Right lobe of liver (tissue), 6 donors: ENCODE data around the gene TWIST2. TPM values are rescaled to one million over a fixed set of nuclear protein-coding genes. Genes with fewer than 3 reads are reported as not detected.

Experiments used
- ATAC-seq, 4 donors: fragments of 200-7000 bp; cut with Tn5 transposase; one replicate each; pipeline ENCODE4 v1.9.1; 2020; ENCODE audit warnings: mild to moderate bottlenecking in 4 of 4, moderate library complexity in 4 of 4
- DNase-seq, 3 donors: peaks; one replicate each; pipeline ENCODE4 v3.0.0-alpha.2; 2020
- H3K27ac ChIP-seq, 3 donors: fragments of 200-600 bp; one replicate each; pipeline ENCODE4 v1.8.0; 2022
- H3K27me3 ChIP-seq, 2 donors: fragments of 200-600 bp; one replicate each; pipeline ENCODE4 v1.8.0; 2022
- H3K36me3 ChIP-seq, 4 donors: fragments of 200-600 bp; sonication (generic) in 1 of 4; one replicate each; pipeline versions ENCODE4 v1.5.1 to v1.8.0; 2017 to 2022; ENCODE audit warnings: control low read depth in 1 of 4
- H3K4me1 ChIP-seq, 4 donors: fragments of 200-600 bp; sonication (generic) in 1 of 4; one replicate each; pipeline versions ENCODE4 v1.5.1 to v1.8.0; 2017 to 2022; ENCODE audit warnings: control low read depth in 1 of 4
- H3K4me3 ChIP-seq, 3 donors: fragments of 200-600 bp; one replicate each; pipeline ENCODE4 v1.8.0; 2022
- H3K9me3 ChIP-seq, 4 donors: fragments of 200-600 bp; sonication (generic) in 1 of 4; one replicate each; pipeline versions ENCODE4 v1.5.1 to v1.8.0; 2017 to 2022; ENCODE audit warnings: control low read depth in 1 of 4
- POLR2A ChIP-seq: fragments of 450-650 bp; IDR thresholded peaks from one replicate; pipeline ENCODE4 v1.6.1; 2017; ENCODE audit warnings: antibody characterized with exemption, mild to moderate bottlenecking
- WGBS: methylation state at CpG from one replicate; pipeline ENCODE4 v1.1.6; 2018; ENCODE audit warnings: low coverage, low lambda C conversion rate; ENCODE audit not compliant: insufficient coverage; ENCODE audit errors: missing lambda C conversion rate; 5-methylcytosine and 5-hydroxymethylcytosine counted together
- intact Hi-C, 2 donors: fragments of 100-400 bp; cut with DNase I; formaldehyde crosslinking; loops; one replicate each; pipeline versions ENCODE4 v1.11.2 to v1.14.1; 2022
- long read RNA-seq: library from polyadenylated mRNA; unstranded; transcript quantifications from one replicate; pipeline ENCODE4 v2.0.0, GENCODE V29; 2019
- total RNA-seq, 6 experiments: library from RNA; depleted of rRNA in 2 of 6; stranded (reverse); fragments of >200 nt in 2 of 6; fragmentation: NEBNext Ultra II Directional in 3 of 6; extraction: Animal tissue kit (Norgen Biotek cat#: 25700) in 3 of 6; gene quantifications; one replicate each; pipeline versions ENCODE4 v1.1.0 to v1.2.4, GENCODE V29; 2016 to 2023
- TF ChIP-seq, protein P1 (sequence below), 4 donors: fragments of 200-600 bp in 3 of 4; fragments of 450-650 bp in 1 of 4; IDR thresholded peaks; one replicate each; pipeline versions ENCODE4 v1.5.1 to v1.8.0; 2016 to 2022; ENCODE audit warnings: antibody characterized with exemption in 4 of 4, mild to moderate bottlenecking in 2 of 4
- donor health status: DM: no; HTN: yes; CAD: no.
- donor health status: DM: no; HTN: no; CAD: no.
- donor health status: DM: no; HTN: no; CAD: no.
- donor health status: DM: no; HTN: yes; CAD: no.
- donor health status: DM: no; HTN: yes; CAD: no.

TWIST2 gene
- under 1 TPM in 3 of 6 experiments, not detected in 3; 0.15 to 0.56 (median 0.18) TPM for total RNA-seq
- long read RNA-seq = 0 reads

DNA sequence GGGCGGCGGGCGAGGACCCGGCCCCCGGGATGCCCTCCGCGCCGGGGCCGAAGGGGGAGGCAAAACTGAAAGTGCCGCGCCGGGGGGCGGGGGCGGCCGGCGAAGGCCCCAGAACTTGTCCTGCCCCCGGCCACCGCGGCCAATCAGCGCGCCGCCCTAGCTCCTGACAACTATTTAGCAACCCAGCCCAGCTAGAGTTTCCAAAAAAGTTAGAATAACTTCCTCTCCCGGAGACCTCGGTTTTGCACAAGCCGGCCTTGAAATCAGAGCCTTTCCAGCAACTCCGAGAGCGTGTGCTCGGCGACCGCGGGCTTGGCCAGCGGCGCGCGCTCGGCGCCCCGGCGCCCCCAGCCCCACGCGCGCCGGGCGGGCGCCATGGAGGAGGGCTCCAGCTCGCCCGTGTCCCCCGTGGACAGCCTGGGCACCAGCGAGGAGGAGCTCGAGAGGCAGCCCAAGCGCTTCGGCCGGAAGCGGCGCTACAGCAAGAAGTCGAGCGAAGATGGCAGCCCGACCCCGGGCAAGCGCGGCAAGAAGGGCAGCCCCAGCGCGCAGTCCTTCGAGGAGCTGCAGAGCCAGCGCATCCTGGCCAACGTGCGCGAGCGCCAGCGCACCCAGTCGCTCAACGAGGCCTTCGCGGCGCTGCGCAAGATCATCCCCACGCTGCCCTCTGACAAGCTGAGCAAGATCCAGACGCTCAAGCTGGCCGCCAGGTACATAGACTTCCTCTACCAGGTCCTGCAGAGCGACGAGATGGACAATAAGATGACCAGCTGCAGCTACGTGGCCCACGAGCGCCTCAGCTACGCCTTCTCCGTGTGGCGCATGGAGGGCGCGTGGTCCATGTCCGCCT, at the start of gene TWIST2:
TSS of gene TWIST2 (plus strand) at position 245 of the 850 bp plus-strand sequence. CDS start at position 376, 131 bp downstream.
- no peak for DNase-seq
- no peak within 1 kb of the TSS for H3K27ac ChIP-seq
- H3K27me3 ChIP-seq = peaks cover 0 to 17% of the 10 kb centered on the region in 2 donors
- peaks cover 0 to 16% (median 0%) of the 10 kb centered on the region in 4 donors for H3K4me1 ChIP-seq
- WGBS = 14% methylated on average over 14 of the region's 90 CpGs
- H3K36me3 ChIP-seq = no peaks in the 10 kb centered on the region
- intact Hi-C loops = no loop called here
- H3K9me3 ChIP-seq = no peaks in the 10 kb centered on the region
- peak within 1 kb of the TSS; percentile 26 to 50 (median 35) for H3K4me3 ChIP-seq
- TF ChIP-seq POLR2A = no peak
- TF ChIP-seq, protein P1, sequence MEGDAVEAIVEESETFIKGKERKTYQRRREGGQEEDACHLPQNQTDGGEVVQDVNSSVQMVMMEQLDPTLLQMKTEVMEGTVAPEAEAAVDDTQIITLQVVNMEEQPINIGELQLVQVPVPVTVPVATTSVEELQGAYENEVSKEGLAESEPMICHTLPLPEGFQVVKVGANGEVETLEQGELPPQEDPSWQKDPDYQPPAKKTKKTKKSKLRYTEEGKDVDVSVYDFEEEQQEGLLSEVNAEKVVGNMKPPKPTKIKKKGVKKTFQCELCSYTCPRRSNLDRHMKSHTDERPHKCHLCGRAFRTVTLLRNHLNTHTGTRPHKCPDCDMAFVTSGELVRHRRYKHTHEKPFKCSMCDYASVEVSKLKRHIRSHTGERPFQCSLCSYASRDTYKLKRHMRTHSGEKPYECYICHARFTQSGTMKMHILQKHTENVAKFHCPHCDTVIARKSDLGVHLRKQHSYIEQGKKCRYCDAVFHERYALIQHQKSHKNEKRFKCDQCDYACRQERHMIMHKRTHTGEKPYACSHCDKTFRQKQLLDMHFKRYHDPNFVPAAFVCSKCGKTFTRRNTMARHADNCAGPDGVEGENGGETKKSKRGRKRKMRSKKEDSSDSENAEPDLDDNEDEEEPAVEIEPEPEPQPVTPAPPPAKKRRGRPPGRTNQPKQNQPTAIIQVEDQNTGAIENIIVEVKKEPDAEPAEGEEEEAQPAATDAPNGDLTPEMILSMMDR (IDR thresholded peaks at IDR 0.05) = no peak
- peak; percentile 49 to 60 (median 55) for ATAC-seq

DNA sequence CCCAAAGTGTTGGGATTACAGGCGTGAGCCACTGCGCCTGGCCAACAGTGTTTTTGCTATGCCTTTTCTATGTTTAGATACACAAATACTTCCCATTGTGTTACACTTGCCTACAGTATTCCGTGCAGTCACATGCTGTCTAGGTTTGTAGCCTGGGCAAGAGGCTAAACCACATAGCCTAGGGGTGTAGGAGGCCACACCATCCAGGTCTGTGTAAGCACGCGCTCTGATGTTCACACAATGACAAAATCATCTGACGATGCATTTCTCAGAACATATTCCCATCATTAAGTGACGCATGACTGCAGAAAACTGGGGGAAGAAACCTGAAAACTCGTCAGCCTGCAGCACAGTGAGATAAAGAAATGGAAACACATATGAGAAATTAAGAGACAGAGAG, 46.1 kb upstream of the TWIST2 start:
- no peaks in the 10 kb centered on the region for H3K4me1 ChIP-seq
- H3K4me3 ChIP-seq = no peak overlapping the region
- no peaks in the 10 kb centered on the region for H3K36me3 ChIP-seq
- ATAC-seq (no peak), DNase-seq (no peak)
- H3K27me3 ChIP-seq = no peaks in the 10 kb centered on the region
- WGBS = 63% methylated on average over 8 of the region's 8 CpGs
- no peak overlapping the region for H3K27ac ChIP-seq
- intact Hi-C loops = no loop called here
- no peaks in the 10 kb centered on the region for H3K9me3 ChIP-seq
- TF ChIP-seq, protein P1 (IDR thresholded peaks at IDR 0.05) = no peak
- TF ChIP-seq POLR2A = no peak

DNA sequence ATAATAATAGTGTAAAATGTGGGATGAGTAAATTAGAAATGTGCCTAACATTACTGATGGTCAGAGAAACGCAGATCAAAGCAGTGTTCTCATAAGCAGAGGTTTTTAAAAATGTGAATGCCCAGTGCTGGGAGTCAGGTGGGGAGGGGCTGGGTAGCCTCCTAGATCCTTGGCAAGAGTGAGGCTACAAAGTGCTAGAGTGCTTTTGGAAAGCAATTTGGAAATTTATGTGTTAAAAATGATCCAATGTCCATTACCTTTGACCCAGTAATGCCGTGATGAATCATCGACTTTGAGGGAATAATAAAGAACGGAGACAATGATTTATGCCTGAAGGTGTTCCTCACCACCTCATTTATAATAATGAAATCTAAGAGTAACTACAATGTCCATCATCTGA, 44.9 kb upstream of the TWIST2 start:
- no peak for ATAC-seq
- Histone ChIP-seq H3K4me1 (no peaks in the 10 kb centered on the region), H3K9me3 (no peaks in the 10 kb centered on the region), H3K27ac (no peak overlapping the region), H3K4me3 (no peak overlapping the region), H3K36me3 (no peaks in the 10 kb centered on the region), H3K27me3 (no peaks in the 10 kb centered on the region)
- TF ChIP-seq, protein P1 (IDR thresholded peaks at IDR 0.05) = no peak
- no peak for TF ChIP-seq POLR2A
- DNase-seq = no peak
- intact Hi-C loops = no loop called here
- WGBS = 49% methylated on average over 4 of the region's 4 CpGs

DNA sequence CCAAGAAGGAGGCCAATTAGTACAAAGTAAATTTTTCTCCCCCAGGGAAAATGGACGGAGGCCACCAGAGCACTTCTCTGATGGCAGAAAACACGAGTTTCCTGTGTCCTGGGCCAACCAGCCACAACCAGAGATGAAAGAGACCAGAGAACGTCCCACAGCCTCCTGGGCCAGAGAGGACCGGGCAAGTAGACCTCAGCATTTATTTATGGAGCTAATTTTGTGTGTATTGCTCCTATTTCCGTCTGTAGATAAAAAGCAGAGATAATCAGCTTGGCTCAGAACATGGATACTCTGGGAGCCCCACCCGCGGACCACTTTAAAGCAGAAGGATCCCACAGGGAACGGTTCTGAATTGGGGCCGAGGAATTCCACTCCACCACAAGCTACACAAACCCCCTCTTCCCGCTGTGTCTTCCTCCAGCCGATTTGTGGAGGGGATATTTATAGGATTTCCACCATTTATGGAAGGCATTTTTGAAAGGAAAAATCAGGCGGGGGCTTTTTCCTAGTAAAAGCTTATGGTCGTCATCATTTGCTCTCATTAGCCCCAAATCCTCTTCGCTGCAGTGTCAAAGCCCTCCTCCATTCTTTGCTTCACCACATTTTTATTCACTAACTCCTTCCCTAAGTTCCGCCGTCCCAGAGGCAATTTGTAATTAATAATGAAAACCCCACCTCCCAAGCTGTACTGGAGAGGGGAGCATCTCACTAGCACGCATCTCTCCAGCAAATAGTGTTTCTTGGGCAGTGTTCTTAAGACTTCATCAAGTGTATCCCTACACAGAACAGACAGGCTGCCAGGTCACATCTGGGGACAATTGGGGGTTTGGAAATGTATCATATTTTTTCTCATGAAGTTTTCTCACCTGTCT, 43.7 kb upstream of the TWIST2 start:
- H3K27ac ChIP-seq = no peak overlapping the region
- no peak for TF ChIP-seq POLR2A
- TF ChIP-seq, protein P1 (IDR thresholded peaks at IDR 0.05) = no peak
- no peaks in the 10 kb centered on the region for H3K4me1 ChIP-seq
- H3K9me3 ChIP-seq = no peaks in the 10 kb centered on the region
- no peaks in the 10 kb centered on the region for H3K27me3 ChIP-seq
- DNase-seq (no peak), ATAC-seq (no peak)
- H3K4me3 ChIP-seq = no peak overlapping the region
- WGBS = 45% methylated on average over 13 of the region's 17 CpGs
- intact Hi-C loops = no loop called here
- H3K36me3 ChIP-seq = no peaks in the 10 kb centered on the region
